Astrocyte (in vitro differentiated cells and primary cell): ENCODE results near the gene ACOT7.

ENCODE experiments used
- EZH2 ChIP-seq: IDR thresholded peaks from 2 replicates; pipeline ENCODE4 v1.6.1; 2012; ENCODE audit warnings: mild to moderate bottlenecking, low read length, inconsistent platforms; ENCODE audit not compliant: insufficient read depth
- TF ChIP-seq, protein P1 (sequence below): IDR thresholded peaks from 2 replicates; pipeline ENCODE4 v1.5.1; 2011; ENCODE audit warnings: low read depth, mild to moderate bottlenecking, inconsistent platforms, low read length, moderate library complexity; ENCODE audit not compliant: insufficient read depth

DNA sequence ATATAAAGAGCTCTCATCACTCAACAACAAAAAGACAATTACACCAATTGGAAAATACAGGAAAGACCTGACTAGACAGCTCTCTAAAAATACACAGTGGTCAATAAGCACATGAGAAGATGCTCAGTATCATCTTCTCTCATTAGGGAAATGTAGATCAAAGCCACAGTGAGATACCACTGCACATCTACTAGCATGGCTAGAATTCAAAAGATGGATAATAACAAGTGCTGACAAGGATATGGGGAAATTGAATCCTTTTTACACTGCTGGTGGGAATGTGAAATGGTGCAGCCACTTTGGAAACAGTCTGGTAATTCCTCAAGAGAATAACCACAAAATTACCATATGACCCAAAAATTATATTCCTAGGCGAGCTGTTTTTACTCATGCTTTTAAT is 9.4 kb downstream of the ACOT7 start:
- TF ChIP-seq, protein P1, sequence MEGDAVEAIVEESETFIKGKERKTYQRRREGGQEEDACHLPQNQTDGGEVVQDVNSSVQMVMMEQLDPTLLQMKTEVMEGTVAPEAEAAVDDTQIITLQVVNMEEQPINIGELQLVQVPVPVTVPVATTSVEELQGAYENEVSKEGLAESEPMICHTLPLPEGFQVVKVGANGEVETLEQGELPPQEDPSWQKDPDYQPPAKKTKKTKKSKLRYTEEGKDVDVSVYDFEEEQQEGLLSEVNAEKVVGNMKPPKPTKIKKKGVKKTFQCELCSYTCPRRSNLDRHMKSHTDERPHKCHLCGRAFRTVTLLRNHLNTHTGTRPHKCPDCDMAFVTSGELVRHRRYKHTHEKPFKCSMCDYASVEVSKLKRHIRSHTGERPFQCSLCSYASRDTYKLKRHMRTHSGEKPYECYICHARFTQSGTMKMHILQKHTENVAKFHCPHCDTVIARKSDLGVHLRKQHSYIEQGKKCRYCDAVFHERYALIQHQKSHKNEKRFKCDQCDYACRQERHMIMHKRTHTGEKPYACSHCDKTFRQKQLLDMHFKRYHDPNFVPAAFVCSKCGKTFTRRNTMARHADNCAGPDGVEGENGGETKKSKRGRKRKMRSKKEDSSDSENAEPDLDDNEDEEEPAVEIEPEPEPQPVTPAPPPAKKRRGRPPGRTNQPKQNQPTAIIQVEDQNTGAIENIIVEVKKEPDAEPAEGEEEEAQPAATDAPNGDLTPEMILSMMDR, result no peak
- no peak for TF ChIP-seq EZH2
